Measurements from ENCODE around the gene SLC25A25.

GRCh38 chr9:128136816-128137793 lies 69.1 kb downstream of the SLC25A25 start:
- TF ChIP-seq CREB1 (IDR thresholded peaks at IDR 0.05; ENCODE audit: low read depth): no peak
- no peak for TF ChIP-seq ZBTB7A (IDR thresholded peaks at IDR 0.05; ENCODE audit: low read depth)
- no peak for TF ChIP-seq EP300 (IDR thresholded peaks at IDR 0.05; ENCODE audit: borderline replicate concordance)
- TF ChIP-seq TAF1 (IDR thresholded peaks at IDR 0.05; ENCODE audit: low read depth): no peak
- TF ChIP-seq, protein P1, sequence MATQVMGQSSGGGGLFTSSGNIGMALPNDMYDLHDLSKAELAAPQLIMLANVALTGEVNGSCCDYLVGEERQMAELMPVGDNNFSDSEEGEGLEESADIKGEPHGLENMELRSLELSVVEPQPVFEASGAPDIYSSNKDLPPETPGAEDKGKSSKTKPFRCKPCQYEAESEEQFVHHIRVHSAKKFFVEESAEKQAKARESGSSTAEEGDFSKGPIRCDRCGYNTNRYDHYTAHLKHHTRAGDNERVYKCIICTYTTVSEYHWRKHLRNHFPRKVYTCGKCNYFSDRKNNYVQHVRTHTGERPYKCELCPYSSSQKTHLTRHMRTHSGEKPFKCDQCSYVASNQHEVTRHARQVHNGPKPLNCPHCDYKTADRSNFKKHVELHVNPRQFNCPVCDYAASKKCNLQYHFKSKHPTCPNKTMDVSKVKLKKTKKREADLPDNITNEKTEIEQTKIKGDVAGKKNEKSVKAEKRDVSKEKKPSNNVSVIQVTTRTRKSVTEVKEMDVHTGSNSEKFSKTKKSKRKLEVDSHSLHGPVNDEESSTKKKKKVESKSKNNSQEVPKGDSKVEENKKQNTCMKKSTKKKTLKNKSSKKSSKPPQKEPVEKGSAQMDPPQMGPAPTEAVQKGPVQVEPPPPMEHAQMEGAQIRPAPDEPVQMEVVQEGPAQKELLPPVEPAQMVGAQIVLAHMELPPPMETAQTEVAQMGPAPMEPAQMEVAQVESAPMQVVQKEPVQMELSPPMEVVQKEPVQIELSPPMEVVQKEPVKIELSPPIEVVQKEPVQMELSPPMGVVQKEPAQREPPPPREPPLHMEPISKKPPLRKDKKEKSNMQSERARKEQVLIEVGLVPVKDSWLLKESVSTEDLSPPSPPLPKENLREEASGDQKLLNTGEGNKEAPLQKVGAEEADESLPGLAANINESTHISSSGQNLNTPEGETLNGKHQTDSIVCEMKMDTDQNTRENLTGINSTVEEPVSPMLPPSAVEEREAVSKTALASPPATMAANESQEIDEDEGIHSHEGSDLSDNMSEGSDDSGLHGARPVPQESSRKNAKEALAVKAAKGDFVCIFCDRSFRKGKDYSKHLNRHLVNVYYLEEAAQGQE (IDR thresholded peaks at IDR 0.05; ENCODE audit: low read depth): no peak
- no peak for TF ChIP-seq TCF12 (IDR thresholded peaks at IDR 0.05; ENCODE audit: low read depth)
- no peak for TF ChIP-seq EGR1 (IDR thresholded peaks at IDR 0.05)
- no peak for TF ChIP-seq RAD21 (IDR thresholded peaks at IDR 0.05; ENCODE audit: low read depth)
- TF ChIP-seq CEBPB (IDR thresholded peaks at IDR 0.05): no peak
